SK-N-SH treated with all-trans-retinoic acid at 6 μM for 48 hours (cell line): Measurements from ENCODE around the gene DUS2.

Source experiments
- ARNTL ChIP-seq: fragments of 450-650 bp; formaldehyde crosslinking; IDR thresholded peaks from 2 replicates; pipeline ENCODE4 v1.5.0; 2020; ENCODE audit warnings: low read depth, mild to moderate bottlenecking, moderate library complexity, borderline replicate concordance
- BACH2 ChIP-seq: fragments of 250-450 bp; sonication (Bioruptor Pico); IDR thresholded peaks from 2 replicates; pipeline ENCODE4 v1.9.0; 2021; ENCODE audit warnings: mild to moderate bottlenecking, borderline replicate concordance
- CSDC2 ChIP-seq: fragments of 250-450 bp; sonication (Bioruptor Pico); IDR thresholded peaks from 2 replicates; pipeline ENCODE4 v1.5.0; 2020; ENCODE audit warnings: mild to moderate bottlenecking, moderate library complexity
- ESRRG ChIP-seq: fragments of 250-450 bp; sonication (Bioruptor Pico); IDR thresholded peaks from 2 replicates; pipeline ENCODE4 v1.6.1; 2021; ENCODE audit warnings: mild to moderate bottlenecking
- ISL1 ChIP-seq: fragments of 250-450 bp; sonication (Bioruptor Pico); IDR thresholded peaks from 2 replicates; pipeline ENCODE4 v2.1.2; 2022; ENCODE audit warnings: mild to moderate bottlenecking, moderate library complexity
- OSR1 ChIP-seq: fragments of 250-450 bp; sonication (Bioruptor Pico); IDR thresholded peaks from 2 replicates; pipeline ENCODE4 v1.8.0; 2022; ENCODE audit warnings: moderate library complexity, mild to moderate bottlenecking, inconsistent platforms
- POU6F1 ChIP-seq: fragments of 250-450 bp; sonication (Bioruptor Pico); IDR thresholded peaks from 2 replicates; pipeline ENCODE4 v1.8.0; 2021; ENCODE audit warnings: low read depth, mild to moderate bottlenecking, moderate library complexity, borderline replicate concordance
- RARB ChIP-seq: fragments of 250-450 bp; sonication (Bioruptor Pico); IDR thresholded peaks from 2 replicates; pipeline ENCODE4 v1.8.0; 2021; ENCODE audit warnings: mild to moderate bottlenecking, moderate library complexity
- SNAI2 ChIP-seq: fragments of 250-450 bp; sonication (Bioruptor Pico); IDR thresholded peaks from 2 replicates; pipeline ENCODE4 v1.5.0; 2020; ENCODE audit warnings: mild to moderate bottlenecking, moderate library complexity
- ZFP30 ChIP-seq: fragments of 450-650 bp; formaldehyde crosslinking; IDR thresholded peaks from 2 replicates; pipeline ENCODE4 v1.5.0; 2022; ENCODE audit warnings: mild to moderate bottlenecking, moderate library complexity
- ZNF8 ChIP-seq: fragments of 450-650 bp; formaldehyde crosslinking; IDR thresholded peaks from 2 replicates; pipeline ENCODE4 v1.5.0; 2020; ENCODE audit warnings: mild to moderate bottlenecking, moderate library complexity
- TF ChIP-seq, protein P1 (sequence below): fragments of 250-450 bp; sonication (Bioruptor Pico); IDR thresholded peaks from 2 replicates; pipeline ENCODE4 v1.5.1; 2021; ENCODE audit warnings: mild to moderate bottlenecking, moderate library complexity
- TF ChIP-seq, protein P2 (sequence below): fragments of 250-450 bp; sonication (Bioruptor Pico); IDR thresholded peaks from 2 replicates; pipeline ENCODE4 v1.5.1; 2020; ENCODE audit warnings: low read depth, mild to moderate bottlenecking, moderate library complexity

DNA sequence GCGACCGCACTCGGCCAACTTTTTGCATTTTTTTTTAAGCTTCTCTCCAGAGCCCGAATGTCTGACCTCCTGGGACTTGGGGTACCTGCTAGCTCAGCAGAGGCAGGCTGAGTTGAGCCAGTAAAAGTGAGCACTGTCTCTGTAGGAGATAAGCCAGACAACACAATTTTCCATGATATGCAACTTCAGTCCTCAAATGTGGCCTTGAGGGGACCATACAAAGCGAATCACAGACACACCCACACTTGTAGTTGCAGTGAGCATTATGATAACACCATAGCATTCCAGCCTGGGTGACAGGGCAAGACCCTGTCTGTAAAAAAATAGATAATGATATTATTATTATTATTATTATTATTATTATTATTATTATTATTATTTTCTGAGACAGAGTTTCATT is 26.4 kb upstream of the DUS2 start:
- TF ChIP-seq RARB = no peak
- TF ChIP-seq CSDC2 = no peak
- TF ChIP-seq SNAI2 = no peak
- no peak for TF ChIP-seq ESRRG (CRISPR knock-in tag)
- no peak for TF ChIP-seq POU6F1 (CRISPR knock-in tag)
- TF ChIP-seq, protein P1, sequence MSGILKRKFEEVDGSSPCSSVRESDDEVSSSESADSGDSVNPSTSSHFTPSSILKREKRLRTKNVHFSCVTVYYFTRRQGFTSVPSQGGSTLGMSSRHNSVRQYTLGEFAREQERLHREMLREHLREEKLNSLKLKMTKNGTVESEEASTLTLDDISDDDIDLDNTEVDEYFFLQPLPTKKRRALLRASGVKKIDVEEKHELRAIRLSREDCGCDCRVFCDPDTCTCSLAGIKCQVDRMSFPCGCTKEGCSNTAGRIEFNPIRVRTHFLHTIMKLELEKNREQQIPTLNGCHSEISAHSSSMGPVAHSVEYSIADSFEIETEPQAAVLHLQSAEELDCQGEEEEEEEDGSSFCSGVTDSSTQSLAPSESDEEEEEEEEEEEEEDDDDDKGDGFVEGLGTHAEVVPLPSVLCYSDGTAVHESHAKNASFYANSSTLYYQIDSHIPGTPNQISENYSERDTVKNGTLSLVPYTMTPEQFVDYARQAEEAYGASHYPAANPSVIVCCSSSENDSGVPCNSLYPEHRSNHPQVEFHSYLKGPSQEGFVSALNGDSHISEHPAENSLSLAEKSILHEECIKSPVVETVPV (CRISPR knock-in tag) = no peak
- no peak for TF ChIP-seq OSR1
- TF ChIP-seq, protein P2, sequence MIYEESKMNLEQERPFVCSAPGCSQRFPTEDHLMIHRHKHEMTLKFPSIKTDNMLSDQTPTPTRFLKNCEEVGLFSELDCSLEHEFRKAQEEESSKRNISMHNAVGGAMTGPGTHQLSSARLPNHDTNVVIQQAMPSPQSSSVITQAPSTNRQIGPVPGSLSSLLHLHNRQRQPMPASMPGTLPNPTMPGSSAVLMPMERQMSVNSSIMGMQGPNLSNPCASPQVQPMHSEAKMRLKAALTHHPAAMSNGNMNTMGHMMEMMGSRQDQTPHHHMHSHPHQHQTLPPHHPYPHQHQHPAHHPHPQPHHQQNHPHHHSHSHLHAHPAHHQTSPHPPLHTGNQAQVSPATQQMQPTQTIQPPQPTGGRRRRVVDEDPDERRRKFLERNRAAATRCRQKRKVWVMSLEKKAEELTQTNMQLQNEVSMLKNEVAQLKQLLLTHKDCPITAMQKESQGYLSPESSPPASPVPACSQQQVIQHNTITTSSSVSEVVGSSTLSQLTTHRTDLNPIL (CRISPR knock-in tag) = no peak
- TF ChIP-seq BACH2 (CRISPR knock-in tag) = no peak
- no peak for TF ChIP-seq ARNTL (CRISPR knock-in tag)
- no peak for TF ChIP-seq ZFP30 (CRISPR knock-in tag)
- TF ChIP-seq ZNF8 (CRISPR knock-in tag) = no peak
- TF ChIP-seq ISL1 (CRISPR knock-in tag) = no peak
